Islet precursor cell (in vitro differentiated cells): ENCODE measurements around the gene TPK1.
"Not testable (repeated sequence)": the region's sequence is repeated elsewhere in the genome, so short reads cannot be mapped to it uniquely, and the experiment has no call there.

Experiments used
- DNase-seq: peaks from one replicate; pipeline ENCODE4 v3.0.0-alpha.2; 2018

TPK1 gene

GRCh38 chr7:144821067-144821466 is 14.8 kb downstream of the TPK1 start:
- no peak for DNase-seq

GRCh38 chr7:144820552-144820951 is 15.3 kb downstream of the TPK1 start:
- no peak for DNase-seq

DNA sequence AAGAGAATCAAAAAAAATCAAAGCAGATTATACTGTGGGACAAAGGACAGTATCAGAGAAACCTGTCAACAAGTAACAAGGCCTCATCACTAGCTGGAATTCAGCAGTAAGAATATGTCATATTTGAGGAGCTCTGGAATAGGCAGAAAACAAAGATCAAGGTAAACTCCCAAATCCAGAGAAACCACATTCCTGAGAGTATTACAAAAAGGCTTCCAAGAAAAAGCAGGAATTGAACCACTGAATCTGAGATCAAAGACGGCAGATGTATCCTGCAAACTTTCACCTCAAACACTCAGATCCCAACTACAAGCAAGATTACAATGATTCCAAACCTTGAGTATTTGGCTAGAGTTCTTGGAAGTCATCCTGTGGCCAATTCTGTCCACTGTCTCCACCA is 16.3 kb downstream of the TPK1 start:
- no peak for DNase-seq

DNA sequence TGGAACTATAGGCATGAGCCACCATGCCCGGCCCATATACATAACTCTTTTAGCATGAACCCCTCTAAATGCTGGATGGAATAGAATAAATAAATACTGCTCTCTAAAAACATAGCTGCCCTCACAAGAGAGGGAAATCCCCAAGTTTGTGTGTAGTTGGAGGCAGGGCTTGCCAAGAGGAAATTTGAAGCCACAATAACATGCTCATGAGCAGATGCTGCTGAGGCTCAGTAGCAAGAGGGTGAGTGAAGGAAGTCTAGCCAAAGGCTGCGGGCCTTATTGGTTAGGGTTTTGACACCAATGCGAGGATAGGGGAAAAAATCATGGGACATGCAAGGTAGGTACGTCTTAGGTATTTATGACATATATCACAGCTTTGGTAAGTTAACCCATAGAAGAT is 17.3 kb downstream of the TPK1 start:
- no peak for DNase-seq

DNA sequence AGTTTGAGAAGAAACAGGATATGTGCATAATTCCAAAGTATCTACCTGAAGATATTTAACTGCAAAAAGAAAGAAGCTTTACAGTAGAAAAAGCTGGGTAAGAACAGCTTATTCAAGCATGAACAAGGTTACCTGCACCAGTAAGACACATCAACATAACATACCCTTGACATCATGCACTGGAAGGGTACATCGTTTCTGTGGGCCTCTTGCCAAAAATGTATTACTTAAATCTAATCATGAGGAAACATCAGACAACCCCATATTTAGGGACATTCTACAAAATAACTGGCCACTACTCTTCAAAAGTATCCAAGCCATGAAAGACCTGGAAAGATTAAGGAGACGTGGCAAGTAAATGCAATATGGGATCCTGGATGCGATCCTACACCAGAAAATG is 18.9 kb downstream of the TPK1 start:
- DNase-seq: no peak

DNA sequence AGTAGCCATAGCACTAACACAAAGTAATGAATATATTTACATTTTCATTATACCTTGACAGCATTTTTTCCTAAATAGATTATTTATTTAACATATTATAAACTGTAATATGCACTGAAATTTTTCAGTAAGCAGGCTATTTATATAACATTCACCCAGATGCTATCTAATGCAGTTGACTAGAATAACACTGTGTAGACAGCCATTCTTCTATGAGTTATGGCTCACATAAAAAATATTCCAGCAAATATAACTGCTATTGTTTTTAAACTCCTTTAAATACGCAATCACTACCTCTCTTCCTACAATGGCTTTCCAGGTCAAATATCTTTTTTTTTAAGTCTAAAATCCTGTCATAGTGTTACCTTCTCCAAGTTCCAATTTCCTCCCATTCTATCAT is 21.6 kb downstream of the TPK1 start:
- no peak for DNase-seq

GRCh38 chr7:144812379-144813283 is 23.2 kb downstream of the TPK1 start:
- no peak for DNase-seq

GRCh38 chr7:144805627-144806239 is 30.1 kb downstream of the TPK1 start:
- DNase-seq: no peak

DNA sequence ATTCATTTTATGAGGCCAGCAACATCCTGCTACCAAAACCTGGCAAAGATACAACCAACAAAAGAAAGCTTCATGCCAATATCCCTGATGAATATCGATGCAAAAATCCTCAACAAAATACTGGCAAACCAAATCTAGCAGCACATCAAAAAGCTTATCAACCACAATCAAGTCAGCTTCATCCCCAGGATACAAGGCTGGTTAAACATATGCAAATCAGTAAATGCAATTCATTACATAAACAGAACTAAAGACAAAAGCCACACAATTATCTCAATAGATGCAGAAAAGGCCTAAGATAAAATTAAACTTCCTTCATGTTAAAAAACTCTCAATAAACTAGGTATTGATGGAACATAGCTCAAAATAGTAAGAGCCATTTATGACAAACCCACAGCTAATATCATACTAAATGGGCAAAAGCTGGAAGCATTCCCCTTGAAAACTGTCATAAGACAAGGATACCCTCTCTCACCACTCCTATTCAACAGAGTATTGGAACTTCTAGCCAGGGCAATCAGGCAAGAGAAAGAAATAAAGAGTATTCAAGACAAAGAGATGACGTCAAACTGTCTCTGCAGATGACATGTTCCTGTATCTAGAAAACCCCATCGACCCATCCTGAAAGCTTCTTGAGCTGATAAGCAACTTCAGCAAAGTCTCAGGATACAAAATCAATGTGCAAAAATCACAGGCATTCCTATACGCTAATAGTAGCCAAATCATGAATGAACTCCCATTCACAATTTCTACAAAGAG is 35.0 kb downstream of the TPK1 start:
- DNase-seq: not testable (repeated sequence)

GRCh38 chr7:144796919-144797318 is 38.9 kb downstream of the TPK1 start:
- DNase-seq: peak; percentile 53

GRCh38 chr7:144792050-144792449 is 43.8 kb downstream of the TPK1 start:
- no peak for DNase-seq

DNA sequence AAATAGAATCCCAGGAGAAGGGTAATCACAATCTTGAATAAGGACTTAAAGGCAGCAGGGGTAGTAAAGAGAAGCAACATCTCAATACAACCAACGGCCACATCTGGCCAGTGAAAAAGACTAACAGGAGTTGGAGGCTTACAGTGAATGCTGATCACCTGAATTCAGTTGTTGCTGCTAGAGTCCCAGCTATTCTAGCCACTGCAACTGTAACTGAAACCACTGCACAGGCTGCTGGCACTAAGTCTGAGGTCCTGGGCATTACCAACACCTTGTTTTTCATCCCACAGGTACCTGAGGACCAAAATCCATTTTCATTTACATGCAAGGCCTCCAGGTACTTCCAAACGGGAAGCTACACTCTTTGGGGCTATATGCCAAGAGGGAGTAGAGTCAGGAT is 44.4 kb downstream of the TPK1 start:
- no peak for DNase-seq

DNA sequence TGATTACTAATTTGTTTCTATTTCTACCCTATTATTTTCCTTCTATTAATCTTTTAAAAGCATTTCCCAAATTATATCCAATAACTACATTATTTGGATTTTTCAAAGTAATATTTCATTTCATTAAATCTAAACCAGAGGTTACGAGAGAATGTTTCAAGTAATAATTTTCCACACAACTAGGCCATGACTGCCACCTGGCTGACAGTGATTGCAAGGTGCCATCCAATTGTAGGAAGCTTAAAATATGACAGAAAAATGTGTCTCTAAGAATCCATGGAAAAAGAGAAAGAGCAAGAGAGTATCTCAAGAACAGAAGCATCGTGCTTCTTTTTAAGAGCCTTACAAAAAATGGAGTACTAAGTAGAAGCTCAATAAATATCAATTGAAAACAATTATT is 48.7 kb downstream of the TPK1 start:
- DNase-seq: no peak

- no peak for DNase-seq
These were observed 49.3 kb downstream of the TPK1 start for GRCh38 chr7:144786522-144786921.

DNA sequence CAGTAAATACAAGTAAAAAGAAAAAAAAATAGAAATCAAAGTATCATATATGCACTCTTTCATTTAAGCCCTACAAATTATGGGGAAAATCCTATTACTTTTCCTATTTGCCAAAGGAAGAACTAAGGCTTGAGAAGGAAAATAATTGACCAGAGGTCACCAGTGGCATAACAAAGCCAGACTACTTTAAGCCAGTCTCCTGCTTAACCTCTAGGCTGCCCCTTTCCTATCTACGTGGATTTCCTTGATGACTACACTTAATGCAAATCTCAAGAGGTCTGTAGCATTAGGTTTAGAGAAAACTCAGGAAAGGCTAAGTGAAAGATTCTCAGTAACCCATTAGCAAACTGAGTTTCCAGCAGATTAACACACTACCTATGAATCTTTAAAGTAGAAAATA is 49.8 kb downstream of the TPK1 start:
- DNase-seq: no peak

DNA sequence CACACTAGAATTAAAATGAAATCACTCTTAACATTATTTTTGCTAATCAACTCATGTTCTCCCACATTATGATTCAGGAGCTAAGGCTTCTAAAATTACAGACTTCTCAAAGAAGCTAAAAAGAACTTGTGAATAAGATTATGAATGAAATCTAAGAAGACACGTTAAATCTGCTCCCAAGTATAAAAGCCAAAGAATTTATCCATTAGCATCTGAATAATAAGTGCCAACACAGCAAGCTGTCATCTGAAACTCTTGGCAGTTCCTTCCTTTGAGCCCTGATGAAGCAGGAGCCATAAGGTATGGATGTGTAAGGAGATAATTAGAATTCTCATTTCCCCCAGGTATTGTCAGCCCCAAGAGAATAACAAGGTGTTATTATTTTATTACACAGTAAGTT is 50.3 kb downstream of the TPK1 start:
- DNase-seq: no peak

DNA sequence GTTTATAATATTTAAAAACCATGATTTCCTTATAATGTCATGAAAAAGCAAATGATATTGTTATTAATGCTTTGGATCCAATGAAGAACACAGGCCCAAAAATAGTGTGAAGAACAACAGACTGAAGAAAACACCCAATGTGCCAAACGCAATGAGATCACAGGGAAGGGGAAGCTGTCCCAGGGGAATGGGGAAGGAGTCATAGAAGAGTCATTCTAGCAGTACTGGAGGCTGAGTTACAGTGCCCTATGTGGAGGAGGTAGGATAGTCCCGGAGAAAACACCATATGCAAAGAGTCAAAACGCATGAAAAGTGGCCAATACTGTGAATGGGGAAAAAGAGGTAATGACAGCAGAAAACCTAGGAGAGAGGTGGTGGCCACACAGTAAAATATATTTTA is 50.9 kb downstream of the TPK1 start:
- no peak for DNase-seq

- DNase-seq: no peak
These were observed 51.4 kb downstream of the TPK1 start for GRCh38 chr7:144784441-144784840.

DNA sequence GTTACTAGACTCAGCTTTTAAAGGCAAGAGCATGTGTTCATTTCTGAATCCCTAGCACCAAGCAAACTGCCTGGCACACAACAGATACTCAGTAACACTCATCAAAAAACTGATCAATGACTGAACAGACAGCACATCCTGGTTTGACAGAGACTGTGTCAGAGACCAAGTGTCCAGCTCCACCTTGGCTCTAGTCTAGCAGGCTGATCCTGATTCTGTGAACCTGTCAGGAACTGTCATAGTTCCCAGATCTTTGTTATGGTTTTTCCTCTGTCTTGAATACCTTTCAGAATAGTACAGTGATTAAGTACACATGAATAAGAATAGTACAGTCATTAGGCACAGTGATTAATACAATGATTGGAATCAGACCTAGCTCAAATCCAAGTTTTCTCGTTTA is 53.0 kb downstream of the TPK1 start:
- DNase-seq: no peak

GRCh38 chr7:144780071-144780608 is 55.7 kb downstream of the TPK1 start:
- DNase-seq: peak; percentile 54

DNA sequence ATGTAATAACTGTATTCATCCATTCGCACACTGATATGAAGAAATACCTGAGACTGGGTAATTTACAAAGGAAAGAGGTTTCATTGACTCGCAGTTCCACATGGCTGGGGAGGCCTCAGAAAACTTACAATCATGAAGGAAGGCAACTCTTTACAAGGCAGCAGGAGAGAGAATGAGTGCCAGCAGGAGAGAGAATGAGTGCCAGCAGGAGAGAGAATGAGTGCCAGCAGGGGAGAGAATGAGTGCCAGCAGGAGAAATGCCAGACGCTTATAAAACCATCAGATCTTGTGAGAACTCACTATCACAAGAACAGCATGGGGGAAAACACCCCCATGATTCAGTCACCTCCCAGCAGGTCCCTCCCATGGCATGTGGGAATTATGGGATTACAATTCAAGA is 58.0 kb downstream of the TPK1 start:
- not testable (repeated sequence) for DNase-seq

- DNase-seq: no peak
These were observed 58.6 kb downstream of the TPK1 start for GRCh38 chr7:144777005-144777839.

DNA sequence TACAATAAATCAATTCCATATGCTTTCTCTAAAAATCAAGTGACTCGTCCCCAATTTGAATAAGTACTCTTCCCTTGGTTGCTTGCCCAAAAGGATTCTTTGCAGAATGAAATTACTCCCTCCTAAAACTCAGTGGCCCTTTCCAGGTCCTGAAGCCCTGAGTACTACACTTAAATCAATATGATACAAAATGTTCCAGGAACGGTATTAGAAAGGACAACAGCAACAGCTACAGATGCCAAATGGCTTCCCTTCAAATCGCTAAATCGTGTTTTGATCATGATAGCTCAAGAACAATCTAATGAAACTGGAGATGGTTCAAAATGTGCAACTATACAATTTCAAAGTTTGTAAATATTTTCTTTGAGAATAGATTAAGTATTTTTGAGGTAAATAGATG is 59.4 kb downstream of the TPK1 start:
- no peak for DNase-seq
